Gastroesophageal sphincter (tissue), 3 donors: Measurements from ENCODE around the gene EPHA8.

ENCODE experiments used
- CTCF ChIP-seq, 4 experiments: fragments of 200-600 bp in 2 of 4; fragments of 450-650 bp in 2 of 4; sonication (generic) in 1 of 4; IDR thresholded peaks; one replicate each; pipeline ENCODE4 v1.5.1; 2017 to 2019; ENCODE audit warnings: antibody characterized with exemption in 4 of 4, mild to moderate bottlenecking in 2 of 4, moderate library complexity in 2 of 4
- EP300 ChIP-seq: sonication (generic); formaldehyde crosslinking; IDR thresholded peaks from one replicate; pipeline ENCODE4 v1.6.1; 2017; ENCODE audit warnings: antibody characterized with exemption, mild to moderate bottlenecking
- POLR2A ChIP-seq, 2 donors: fragments of 450-650 bp; IDR thresholded peaks; one replicate each; pipeline ENCODE4 v1.6.1; 2017; ENCODE audit warnings: antibody characterized with exemption in 2 of 2, mild to moderate bottlenecking in 2 of 2, moderate library complexity in 1 of 2
- POLR2AphosphoS5 ChIP-seq: sonication (generic); formaldehyde crosslinking; IDR thresholded peaks from one replicate; pipeline ENCODE4 v1.6.1; 2017; ENCODE audit warnings: antibody characterized with exemption

GRCh38 chr1:22618056-22618455, 54.8 kb downstream of the EPHA8 start:
- TF ChIP-seq CTCF (IDR thresholded peaks at IDR 0.05), result no peak
- TF ChIP-seq POLR2A (IDR thresholded peaks at IDR 0.05), result no peak
- TF ChIP-seq POLR2AphosphoS5, result no peak
- TF ChIP-seq EP300, result no peak
